Trophoblast cell (in vitro differentiated cells and primary cell): ENCODE measurements around the gene BRSK2.

Experiments
- DNase-seq, 2 donors: peaks; one replicate each; pipeline ENCODE4 v3.0.0-alpha.2; 2016
- H2AFZ ChIP-seq: 2 replicates; pipeline ENCODE4 v1.6.1; 2013; ENCODE audit warnings: low read length, moderate library complexity, mild to moderate bottlenecking; ENCODE audit not compliant: insufficient read depth, poor library complexity
- H2AK5ac ChIP-seq: 2 replicates; pipeline ENCODE4 v1.6.1; 2013; ENCODE audit warnings: mild to moderate bottlenecking, low read length
- H2BK120ac ChIP-seq: 2 replicates; pipeline ENCODE4 v1.6.1; 2013; ENCODE audit warnings: low read length, mild to moderate bottlenecking, moderate library complexity; ENCODE audit not compliant: insufficient read depth, poor library complexity
- H2BK12ac ChIP-seq: 2 replicates; pipeline ENCODE4 v1.6.1; 2013; ENCODE audit warnings: mild to moderate bottlenecking, low read length, moderate library complexity
- H2BK5ac ChIP-seq: 2 replicates; pipeline ENCODE4 v1.6.1; 2013; ENCODE audit warnings: low read length, low read depth, moderate library complexity, mild to moderate bottlenecking; ENCODE audit not compliant: poor library complexity
- H3K14ac ChIP-seq: 2 replicates; pipeline ENCODE4 v1.6.1; 2013; ENCODE audit warnings: mild to moderate bottlenecking, low read length
- H3K18ac ChIP-seq: 2 replicates; pipeline ENCODE4 v1.6.1; 2013; ENCODE audit warnings: mild to moderate bottlenecking, low read length
- H3K23ac ChIP-seq: 2 replicates; pipeline ENCODE4 v1.6.1; 2013; ENCODE audit warnings: low read length
- H3K27ac ChIP-seq: 2 replicates; pipeline ENCODE4 v1.5.1; 2013; ENCODE audit warnings: low read depth, mild to moderate bottlenecking, inconsistent platforms, low read length, moderate library complexity
- H3K27me3 ChIP-seq: 2 replicates; pipeline ENCODE4 v1.6.1; 2013; ENCODE audit warnings: inconsistent platforms, mild to moderate bottlenecking, low read length, moderate library complexity; ENCODE audit not compliant: insufficient read depth
- H3K36me3 ChIP-seq, 2 experiments: 1 replicate in 1 of 2; 2 replicates in 1 of 2; pipeline ENCODE4 v1.6.1; 2013; ENCODE audit warnings: low read length in 2 of 2, mild to moderate bottlenecking in 2 of 2, moderate library complexity in 1 of 2; ENCODE audit not compliant: insufficient read depth in 2 of 2, control insufficient read depth in 1 of 2
- H3K4ac ChIP-seq: 2 replicates; pipeline ENCODE4 v1.6.1; 2013; ENCODE audit warnings: low read depth, mild to moderate bottlenecking, low read length, moderate library complexity
- H3K4me1 ChIP-seq, 2 experiments: 1 replicate in 1 of 2; 2 replicates in 1 of 2; pipeline ENCODE4 v1.6.1; 2013; ENCODE audit warnings: low read length in 2 of 2, mild to moderate bottlenecking in 2 of 2, moderate library complexity in 1 of 2; ENCODE audit not compliant: insufficient read depth in 2 of 2, control insufficient read depth in 1 of 2
- H3K4me2 ChIP-seq: 2 replicates; pipeline ENCODE4 v1.6.1; 2013; ENCODE audit warnings: inconsistent platforms, mild to moderate bottlenecking, low read length, moderate library complexity
- H3K4me3 ChIP-seq: 2 replicates; pipeline ENCODE4 v1.5.1; 2013; ENCODE audit warnings: mild to moderate bottlenecking, low read depth, low read length, inconsistent platforms
- H3K79me1 ChIP-seq: one replicate; pipeline ENCODE4 v1.6.1; 2013; ENCODE audit warnings: low read length
- H3K79me2 ChIP-seq: 2 replicates; pipeline ENCODE4 v1.6.1; 2013; ENCODE audit warnings: low read length, mild to moderate bottlenecking; ENCODE audit not compliant: control insufficient read depth, insufficient read depth, poor library complexity
- H3K9ac ChIP-seq: 2 replicates; pipeline ENCODE4 v1.6.1; 2013; ENCODE audit warnings: mild to moderate bottlenecking, low read length
- H3K9me3 ChIP-seq: 2 replicates; pipeline ENCODE4 v1.6.1; 2013; ENCODE audit warnings: low read depth, mild to moderate bottlenecking, control low read depth, inconsistent platforms, low read length; ENCODE audit not compliant: insufficient read depth
- H4K12ac ChIP-seq: 2 replicates; pipeline ENCODE4 v1.6.1; 2013; ENCODE audit warnings: low read depth, mild to moderate bottlenecking, low read length, moderate library complexity
- H4K8ac ChIP-seq: 2 replicates; pipeline ENCODE4 v1.6.1; 2013; ENCODE audit warnings: low read depth, mild to moderate bottlenecking, low read length, moderate library complexity
- H4K91ac ChIP-seq: one replicate; pipeline ENCODE4 v1.6.1; 2013; ENCODE audit warnings: low read depth, mild to moderate bottlenecking, low read length, moderate library complexity
- WGBS: extraction: QIAGEN DNeasy Blood & Tissue Kit; methylation state at CpG from one replicate; pipeline ENCODE4 v1.1.7; 2013; ENCODE audit warnings: missing lambda C conversion rate; ENCODE audit not compliant: insufficient read length, insufficient coverage; ENCODE audit errors: extremely low coverage; 5-methylcytosine and 5-hydroxymethylcytosine counted together

BRSK2 gene

DNA sequence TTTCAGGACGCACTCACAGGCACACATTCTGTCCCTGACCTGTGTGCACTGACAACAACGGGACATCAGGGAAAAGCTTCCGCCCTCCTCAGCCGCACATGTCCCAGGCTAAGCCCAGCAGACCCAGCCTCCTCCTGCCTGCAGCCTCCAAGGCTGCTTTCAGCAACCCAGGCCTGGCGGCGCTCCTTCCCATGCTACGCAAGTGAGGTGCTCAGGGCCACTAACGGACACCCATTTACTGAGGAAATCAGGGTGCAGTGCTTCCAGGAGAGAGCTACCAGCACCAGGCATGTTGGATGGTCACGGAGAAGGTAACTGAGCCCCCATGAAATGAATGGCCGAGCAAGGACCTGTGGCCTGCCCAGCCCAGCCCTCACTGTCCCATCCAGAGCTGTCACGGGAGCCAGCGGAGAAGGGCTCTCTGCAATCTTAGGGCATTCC, 90.0 kb downstream of the BRSK2 start:
- Histone ChIP-seq H2BK5ac (no peak overlapping the region), H2BK12ac (no peak overlapping the region), H3K9ac (no peak overlapping the region), H3K4me2 (no peak overlapping the region), H4K12ac (no peak overlapping the region), H3K4me1 (no peaks in the 10 kb centered on the region), H3K14ac (no peak overlapping the region), H3K79me1 (no peaks in the 10 kb centered on the region), H3K4ac (no peak overlapping the region), H4K8ac (no peak overlapping the region), H3K27me3 (no peaks in the 10 kb centered on the region), H3K9me3 (no peaks in the 10 kb centered on the region), H3K27ac (no peak overlapping the region), H3K4me3 (no peak overlapping the region), H2AFZ (no peak overlapping the region), H2AK5ac (no peak overlapping the region), H3K36me3 (peaks cover 25 to 32% of the 10 kb centered on the region in 2 experiments), H3K18ac (no peak overlapping the region), H3K23ac (no peak overlapping the region), H4K91ac (no peak overlapping the region), H3K79me2 (no peaks in the 10 kb centered on the region), H2BK120ac (no peak overlapping the region)
- no CpG with 5 or more reads among the region's 12 CpGs for WGBS
- no peak for DNase-seq

DNA sequence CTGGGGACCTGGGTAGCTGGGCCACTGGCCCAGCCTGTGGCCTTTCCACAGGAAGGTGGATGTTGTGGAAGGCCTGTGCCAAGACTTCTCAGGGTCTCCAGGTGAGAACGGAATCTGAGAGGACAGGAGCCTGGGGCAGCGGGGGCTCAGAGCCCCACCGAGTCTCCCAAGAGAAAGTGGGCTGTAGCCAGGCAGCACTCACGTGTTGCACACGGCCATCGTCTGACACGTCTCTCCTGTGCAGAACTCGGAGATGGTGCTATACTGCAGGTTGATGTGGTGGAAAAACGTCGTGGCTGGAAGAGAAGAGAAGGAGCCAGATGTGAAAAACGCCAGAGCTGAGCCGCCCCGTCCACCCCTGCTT, 90.4 kb downstream of the BRSK2 start:
- H3K27ac ChIP-seq: no peak overlapping the region
- no CpG with 5 or more reads among the region's 13 CpGs for WGBS
- H2BK120ac ChIP-seq: no peak overlapping the region
- H3K9ac ChIP-seq: no peak overlapping the region
- no peaks in the 10 kb centered on the region for H3K79me1 ChIP-seq
- no peak overlapping the region for H4K8ac ChIP-seq
- no peaks in the 10 kb centered on the region for H3K27me3 ChIP-seq
- no peak overlapping the region for H3K4me2 ChIP-seq
- H3K79me2 ChIP-seq: no peaks in the 10 kb centered on the region
- no peak overlapping the region for H2AFZ ChIP-seq
- H3K4me3 ChIP-seq: no peak overlapping the region
- H3K14ac ChIP-seq: no peak overlapping the region
- no peak overlapping the region for H2BK12ac ChIP-seq
- no peak overlapping the region for H2BK5ac ChIP-seq
- H3K23ac ChIP-seq: no peak overlapping the region
- H4K12ac ChIP-seq: no peak overlapping the region
- peaks cover 25 to 32% of the 10 kb centered on the region in 2 experiments for H3K36me3 ChIP-seq
- no peak for DNase-seq
- no peaks in the 10 kb centered on the region for H3K9me3 ChIP-seq
- H4K91ac ChIP-seq: no peak overlapping the region
- no peak overlapping the region for H2AK5ac ChIP-seq
- no peak overlapping the region for H3K4ac ChIP-seq
- H3K18ac ChIP-seq: no peak overlapping the region
- no peaks in the 10 kb centered on the region for H3K4me1 ChIP-seq

DNA sequence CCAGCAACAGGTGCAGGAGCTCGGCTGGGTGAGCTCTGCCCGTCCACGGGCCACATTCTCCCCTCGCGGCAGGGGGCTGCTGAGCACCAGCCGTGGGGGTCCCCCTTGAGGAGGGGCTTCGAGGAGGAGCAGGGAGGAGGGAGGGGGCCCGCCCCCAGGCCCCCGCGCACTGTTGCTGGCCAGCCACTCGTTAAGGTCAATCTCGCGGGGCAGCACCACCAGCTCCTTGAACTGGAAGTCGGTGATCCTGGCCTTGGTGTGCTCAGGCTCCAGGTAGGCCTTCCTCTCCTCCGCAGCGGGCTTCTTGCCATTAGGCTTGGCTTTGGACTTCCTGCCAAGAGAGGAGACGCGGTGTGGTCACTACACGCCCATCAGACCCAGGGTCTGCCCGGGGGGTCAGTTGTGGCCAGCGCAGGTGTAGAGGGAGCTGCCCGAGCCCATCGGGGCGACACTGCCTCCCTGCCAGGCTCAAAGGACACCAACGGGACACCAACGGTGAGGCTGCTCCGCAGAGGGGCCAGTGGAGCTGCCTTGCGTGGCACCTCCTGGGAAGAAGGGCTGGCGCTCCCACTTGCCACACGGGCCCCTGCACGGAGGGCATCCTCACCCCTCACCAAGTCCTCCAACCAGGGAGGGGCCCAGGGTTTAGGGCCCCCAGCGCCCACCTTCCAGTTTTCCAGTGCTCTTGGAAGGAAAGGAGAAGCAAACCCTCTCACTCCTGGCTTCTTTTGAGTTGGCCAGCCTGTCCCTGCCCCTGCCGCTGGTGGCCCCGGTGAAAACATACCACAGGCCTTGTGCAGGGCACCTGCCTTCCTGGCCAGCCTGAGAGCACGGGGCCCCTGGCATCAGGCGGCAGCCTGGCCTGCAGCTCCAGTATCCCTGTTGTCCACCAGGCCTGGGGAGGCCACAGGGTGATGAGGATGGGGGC, 91.1 kb downstream of the BRSK2 start:
- Histone ChIP-seq H3K4me1 (no peaks in the 10 kb centered on the region), H2BK12ac (no peak overlapping the region), H4K8ac (no peak overlapping the region), H2BK5ac (no peak overlapping the region), H3K4ac (no peak overlapping the region), H3K4me3 (no peak overlapping the region), H4K91ac (no peak overlapping the region), H2AK5ac (no peak overlapping the region), H3K18ac (no peak overlapping the region), H3K14ac (no peak overlapping the region), H3K4me2 (no peak overlapping the region), H4K12ac (no peak overlapping the region), H3K9ac (no peak overlapping the region), H3K36me3 (peaks cover 25 to 28% of the 10 kb centered on the region in 2 experiments), H3K79me1 (no peaks in the 10 kb centered on the region), H3K23ac (no peak overlapping the region), H3K27ac (no peak overlapping the region), H3K27me3 (no peaks in the 10 kb centered on the region), H2AFZ (no peak overlapping the region), H3K79me2 (no peaks in the 10 kb centered on the region), H2BK120ac (no peak overlapping the region), H3K9me3 (no peaks in the 10 kb centered on the region)
- DNase-seq: no peak
- no CpG with 5 or more reads among the region's 36 CpGs for WGBS

DNA sequence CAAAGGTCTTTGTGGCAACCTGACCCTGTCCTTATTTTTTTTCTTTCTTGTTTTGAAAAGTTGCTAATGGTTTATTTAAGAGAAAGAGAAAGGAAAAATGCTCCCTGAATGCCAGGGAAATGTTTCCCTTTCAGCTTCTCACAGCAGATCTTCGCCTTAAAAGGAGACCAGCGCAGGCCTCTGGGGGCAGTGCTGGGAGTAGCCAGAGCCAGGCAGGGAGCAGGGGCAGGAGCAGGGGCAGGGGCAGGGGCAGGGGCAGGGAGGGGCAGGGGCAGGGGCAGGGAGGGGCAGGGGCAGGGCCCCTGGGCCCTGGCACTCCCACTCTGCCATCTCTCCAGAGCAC, 91.7 kb downstream of the BRSK2 start:
- Histone ChIP-seq H3K4me1 (no peaks in the 10 kb centered on the region), H2BK120ac (no peak overlapping the region), H3K18ac (no peak overlapping the region), H3K4me2 (no peak overlapping the region), H2AK5ac (no peak overlapping the region), H2AFZ (no peak overlapping the region), H3K27ac (no peak overlapping the region), H3K9ac (no peak overlapping the region), H3K4me3 (no peak overlapping the region), H4K8ac (no peak overlapping the region), H4K91ac (no peak overlapping the region), H3K79me1 (no peaks in the 10 kb centered on the region), H3K27me3 (no peaks in the 10 kb centered on the region), H2BK5ac (no peak overlapping the region), H3K79me2 (no peaks in the 10 kb centered on the region), H4K12ac (no peak overlapping the region), H3K36me3 (peaks cover 25 to 28% of the 10 kb centered on the region in 2 experiments), H3K4ac (no peak overlapping the region), H2BK12ac (no peak overlapping the region), H3K9me3 (no peaks in the 10 kb centered on the region), H3K23ac (no peak overlapping the region), H3K14ac (no peak overlapping the region)
- no peak for DNase-seq
- WGBS: no CpG with 5 or more reads among the region's 2 CpGs
